ENCODE measurements around the gene ERP29. TPM values are rescaled to one million over a fixed set of nuclear protein-coding genes. Genes with fewer than 3 reads are reported as not detected.
"Not testable (repeated sequence)": the region's sequence is repeated elsewhere in the genome, so short reads cannot be mapped to it uniquely, and the experiment has no call there.

The ERP29 gene
- total RNA-seq, 1 donor, result 77.4 TPM

DNA sequence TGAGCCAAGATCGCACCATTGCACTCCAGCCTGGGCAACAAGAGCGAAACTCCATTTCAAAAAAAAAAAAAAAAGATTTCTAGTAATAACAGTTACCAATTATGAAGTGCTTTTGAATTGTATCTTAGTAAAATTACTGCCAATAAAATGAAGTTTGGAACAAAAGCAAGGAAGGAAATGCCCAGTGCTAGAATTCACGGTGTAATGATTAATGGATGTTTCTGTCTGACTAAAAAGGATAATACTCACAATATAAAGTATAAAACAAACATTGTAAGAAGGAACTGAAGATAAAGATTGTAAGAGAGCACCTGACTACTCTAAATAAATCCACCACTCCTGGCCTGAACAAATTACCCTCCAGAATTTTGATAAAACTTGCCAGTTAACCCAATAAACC lies 4.3 kb upstream of the ERP29 start:
- Histone ChIP-seq H3K27ac (ENCODE audit: low read depth, low read length) (no peak overlapping the region), H3K79me2 (ENCODE audit: insufficient read depth, low read length) (peaks cover 23% of the 10 kb centered on the region), H3K4me2 (ENCODE audit: insufficient read depth, low read length) (no peak overlapping the region), H4K20me1 (ENCODE audit: insufficient read depth, low read length) (no peaks in the 10 kb centered on the region), H3K4me1 (ENCODE audit: insufficient read depth, low read length) (peaks cover 18% of the 10 kb centered on the region), H3K4me3 (ENCODE audit: insufficient read depth, low read length) (no peak overlapping the region), H3K36me3 (ENCODE audit: insufficient read depth, low read length) (no peaks in the 10 kb centered on the region), H3K27me3 (ENCODE audit: insufficient read depth, low read length) (no peaks in the 10 kb centered on the region), H3K9me3 (ENCODE audit: low read depth, low read length) (no peaks in the 10 kb centered on the region), H2AFZ (ENCODE audit: low read length) (no peak overlapping the region)
- DNase-seq (ENCODE audit: insufficient read length, low spot score, missing footprints), result no peak
- TF ChIP-seq, protein P1, sequence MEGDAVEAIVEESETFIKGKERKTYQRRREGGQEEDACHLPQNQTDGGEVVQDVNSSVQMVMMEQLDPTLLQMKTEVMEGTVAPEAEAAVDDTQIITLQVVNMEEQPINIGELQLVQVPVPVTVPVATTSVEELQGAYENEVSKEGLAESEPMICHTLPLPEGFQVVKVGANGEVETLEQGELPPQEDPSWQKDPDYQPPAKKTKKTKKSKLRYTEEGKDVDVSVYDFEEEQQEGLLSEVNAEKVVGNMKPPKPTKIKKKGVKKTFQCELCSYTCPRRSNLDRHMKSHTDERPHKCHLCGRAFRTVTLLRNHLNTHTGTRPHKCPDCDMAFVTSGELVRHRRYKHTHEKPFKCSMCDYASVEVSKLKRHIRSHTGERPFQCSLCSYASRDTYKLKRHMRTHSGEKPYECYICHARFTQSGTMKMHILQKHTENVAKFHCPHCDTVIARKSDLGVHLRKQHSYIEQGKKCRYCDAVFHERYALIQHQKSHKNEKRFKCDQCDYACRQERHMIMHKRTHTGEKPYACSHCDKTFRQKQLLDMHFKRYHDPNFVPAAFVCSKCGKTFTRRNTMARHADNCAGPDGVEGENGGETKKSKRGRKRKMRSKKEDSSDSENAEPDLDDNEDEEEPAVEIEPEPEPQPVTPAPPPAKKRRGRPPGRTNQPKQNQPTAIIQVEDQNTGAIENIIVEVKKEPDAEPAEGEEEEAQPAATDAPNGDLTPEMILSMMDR (IDR thresholded peaks at IDR 0.05; ENCODE audit: extremely low read depth, low read depth, low read length), result no peak

DNA sequence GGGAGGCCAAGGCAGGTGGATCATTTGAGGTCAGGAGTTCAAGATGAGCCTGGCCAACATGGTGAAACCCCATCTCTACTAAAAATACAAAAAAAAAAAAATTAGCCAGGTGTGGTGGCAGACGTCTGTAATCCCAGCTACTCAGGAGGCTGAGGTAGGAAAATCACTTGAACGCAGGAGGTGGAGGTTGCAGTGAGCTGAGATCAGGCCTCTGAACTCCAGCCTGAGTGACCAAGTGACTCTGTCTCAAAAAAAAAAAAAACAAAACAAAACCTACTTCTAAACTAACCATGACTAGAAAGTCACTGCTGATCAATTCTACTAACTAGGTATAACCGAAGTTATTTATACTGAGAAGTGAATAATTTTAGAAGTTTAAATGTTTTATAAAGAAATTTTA lies 3.6 kb upstream of the ERP29 start:
- Histone ChIP-seq H3K79me2 (ENCODE audit: insufficient read depth, low read length) (peaks cover 30% of the 10 kb centered on the region), H3K4me1 (ENCODE audit: insufficient read depth, low read length) (peaks cover 22% of the 10 kb centered on the region)
- not testable (repeated sequence) for H3K27ac ChIP-seq (ENCODE audit: low read depth, low read length); H3K4me2 ChIP-seq (ENCODE audit: insufficient read depth, low read length); H2AFZ ChIP-seq (ENCODE audit: low read length); H4K20me1 ChIP-seq (ENCODE audit: insufficient read depth, low read length); DNase-seq (ENCODE audit: insufficient read length, low spot score, missing footprints); H3K9me3 ChIP-seq (ENCODE audit: low read depth, low read length); H3K4me3 ChIP-seq (ENCODE audit: insufficient read depth, low read length); H3K27me3 ChIP-seq (ENCODE audit: insufficient read depth, low read length); H3K36me3 ChIP-seq (ENCODE audit: insufficient read depth, low read length)

DNA sequence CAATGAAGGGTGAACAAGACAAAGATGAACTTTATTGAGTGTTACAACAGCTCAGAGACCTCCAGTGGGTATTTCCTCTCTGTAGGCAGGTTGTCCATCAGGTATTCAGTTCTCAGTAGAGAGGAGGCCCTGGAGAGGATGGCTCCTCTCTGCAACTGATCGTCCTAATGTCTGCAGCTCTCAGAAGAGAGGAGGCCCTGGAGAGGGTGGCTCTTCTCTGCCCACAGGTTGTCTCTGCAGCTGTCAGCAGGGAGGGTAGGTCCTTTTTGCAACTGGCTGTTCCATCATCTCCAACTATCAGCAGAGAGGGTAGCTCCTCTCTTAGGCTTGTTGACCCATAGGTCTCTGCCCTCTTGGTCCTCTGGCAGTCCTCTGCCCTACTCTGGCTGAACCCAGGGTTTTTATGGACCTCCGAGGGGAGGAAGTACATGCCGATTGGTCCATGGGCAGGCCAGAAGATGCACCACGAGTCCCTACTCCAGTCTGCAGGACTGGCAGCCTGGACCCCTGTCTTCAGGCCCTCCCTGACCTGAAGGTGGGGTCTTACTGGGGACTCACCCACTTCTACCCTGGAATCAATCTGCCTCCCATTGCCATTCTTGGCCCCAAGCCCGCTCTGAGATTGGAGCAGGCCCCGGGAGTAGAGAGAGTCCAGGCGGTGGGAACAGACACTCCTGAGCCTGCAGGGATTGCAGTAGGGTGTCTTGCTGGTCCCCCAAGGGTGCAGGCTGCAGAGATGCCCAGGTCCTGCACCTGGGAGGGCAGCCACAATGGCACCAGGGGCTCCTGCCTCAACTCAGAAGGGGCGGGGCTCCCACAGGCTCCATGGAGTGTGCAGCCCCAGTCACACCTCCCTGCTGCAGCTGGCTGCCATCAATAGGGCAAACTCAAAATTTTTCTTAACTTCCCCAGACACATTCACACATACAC lies 2.5 kb upstream of the ERP29 start:
- Histone ChIP-seq H3K27me3 (ENCODE audit: insufficient read depth, low read length) (no peaks in the 10 kb centered on the region), H3K9me3 (ENCODE audit: low read depth, low read length) (no peaks in the 10 kb centered on the region), H3K27ac (ENCODE audit: low read depth, low read length) (no peak overlapping the region), H3K4me3 (ENCODE audit: insufficient read depth, low read length) (no peak overlapping the region), H3K4me1 (ENCODE audit: insufficient read depth, low read length) (peaks cover 24% of the 10 kb centered on the region), H3K79me2 (ENCODE audit: insufficient read depth, low read length) (peaks cover 41% of the 10 kb centered on the region), H4K20me1 (ENCODE audit: insufficient read depth, low read length) (peaks cover 2% of the 10 kb centered on the region), H3K36me3 (ENCODE audit: insufficient read depth, low read length) (no peaks in the 10 kb centered on the region), H2AFZ (ENCODE audit: low read length) (no peak overlapping the region), H3K4me2 (ENCODE audit: insufficient read depth, low read length) (no peak overlapping the region)
- DNase-seq (ENCODE audit: insufficient read length, low spot score, missing footprints), result no peak
- TF ChIP-seq, protein P1 (IDR thresholded peaks at IDR 0.05; ENCODE audit: extremely low read depth, low read depth, low read length), result no peak

DNA sequence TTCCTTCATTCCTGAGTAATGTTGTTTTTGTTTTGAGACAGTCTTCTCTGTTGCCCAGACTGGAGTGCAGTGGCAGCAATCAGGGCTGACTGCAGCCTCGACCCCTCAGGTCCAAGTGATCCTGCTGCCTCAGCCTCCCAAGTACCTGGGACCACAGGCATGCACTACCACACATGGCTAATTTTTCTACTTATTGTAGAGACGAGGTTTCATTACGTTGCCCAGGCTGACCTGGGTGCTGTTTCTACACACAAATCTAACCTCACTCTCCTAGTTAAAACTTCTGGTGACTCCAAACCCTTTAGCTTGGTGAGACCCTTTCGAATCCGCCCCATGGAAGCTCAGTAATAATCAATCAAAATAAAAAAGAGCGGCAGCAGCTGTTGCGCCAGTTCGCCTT lies 1.5 kb upstream of the ERP29 start:
- TF ChIP-seq, protein P1 (IDR thresholded peaks at IDR 0.05; ENCODE audit: extremely low read depth, low read depth, low read length), result no peak
- Histone ChIP-seq H3K4me3 (ENCODE audit: insufficient read depth, low read length) (peak overlapping the region; percentile 99), H3K4me2 (ENCODE audit: insufficient read depth, low read length) (peak overlapping the region; percentile 99), H3K36me3 (ENCODE audit: insufficient read depth, low read length) (no peaks in the 10 kb centered on the region), H2AFZ (ENCODE audit: low read length) (no peak overlapping the region), H3K9me3 (ENCODE audit: low read depth, low read length) (no peaks in the 10 kb centered on the region), H3K4me1 (ENCODE audit: insufficient read depth, low read length) (peaks cover 18% of the 10 kb centered on the region), H3K27ac (ENCODE audit: low read depth, low read length) (no peak overlapping the region), H3K27me3 (ENCODE audit: insufficient read depth, low read length) (no peaks in the 10 kb centered on the region), H3K79me2 (ENCODE audit: insufficient read depth, low read length) (peaks cover 51% of the 10 kb centered on the region), H4K20me1 (ENCODE audit: insufficient read depth, low read length) (peaks cover 11% of the 10 kb centered on the region)
- DNase-seq (ENCODE audit: insufficient read length, low spot score, missing footprints), result no peak

Measured in osteoblast (primary cell).